ENCODE data around the gene FAM20A.

The FAM20A gene

DNA sequence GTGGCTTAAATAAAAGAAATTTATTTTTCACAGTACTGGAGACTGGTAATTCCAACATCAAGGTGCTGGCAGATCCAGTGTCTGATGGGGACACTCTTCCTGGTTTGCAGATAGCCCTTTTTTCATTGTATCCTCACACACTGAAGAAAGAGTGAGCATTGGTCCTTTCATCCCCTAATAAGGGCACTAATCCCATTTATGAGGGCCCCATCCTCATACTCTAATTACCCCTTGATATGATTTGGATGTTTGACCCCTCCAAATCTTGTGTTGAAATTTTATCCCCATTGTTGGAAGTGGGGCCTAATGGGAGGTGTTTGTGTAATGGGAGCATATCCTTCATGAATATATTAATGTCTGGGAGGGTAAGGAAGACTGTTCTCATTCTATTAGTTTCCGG lies 9.4 kb upstream of the FAM20A start:
- no peak for DNase-seq (ENCODE audit: low read depth in 1 of 2, low spot score in 1 of 2)

- no peak for DNase-seq (ENCODE audit: low read depth in 1 of 2, low spot score in 1 of 2)
These were observed 7.5 kb upstream of the FAM20A start for GRCh38 chr17:68608515-68609130.

- no peak for DNase-seq (ENCODE audit: low read depth in 1 of 2, low spot score in 1 of 2)
These were observed 5.5 kb upstream of the FAM20A start for GRCh38 chr17:68606451-68607307.

- no peak for DNase-seq (ENCODE audit: low read depth in 1 of 2, low spot score in 1 of 2)
These were observed 4.7 kb upstream of the FAM20A start for GRCh38 chr17:68605914-68606313.

- DNase-seq (ENCODE audit: low read depth in 1 of 2, low spot score in 1 of 2): no peak
These were observed 2.5 kb upstream of the FAM20A start for GRCh38 chr17:68603656-68604055.

DNA sequence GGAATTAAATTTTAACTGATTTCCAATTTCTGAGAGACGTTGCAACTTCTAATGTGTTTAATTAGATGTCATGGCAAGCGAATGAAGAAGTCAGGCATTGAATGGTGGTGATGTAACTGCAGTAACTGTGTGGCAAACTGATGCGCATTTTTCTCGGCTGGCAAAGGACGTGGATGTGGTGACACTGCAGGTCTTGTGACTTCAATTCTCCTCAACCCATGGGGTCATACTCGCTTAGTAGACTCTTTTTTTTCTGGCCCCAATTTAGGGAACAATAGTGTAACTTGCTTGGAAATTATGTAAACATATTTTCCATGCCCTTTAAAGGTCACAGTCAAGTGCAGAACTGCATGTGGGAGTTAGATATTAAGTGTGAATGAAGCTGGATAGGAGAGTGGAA lies 1.9 kb upstream of the FAM20A start:
- no peak for DNase-seq (ENCODE audit: low read depth in 1 of 2, low spot score in 1 of 2)

DNA sequence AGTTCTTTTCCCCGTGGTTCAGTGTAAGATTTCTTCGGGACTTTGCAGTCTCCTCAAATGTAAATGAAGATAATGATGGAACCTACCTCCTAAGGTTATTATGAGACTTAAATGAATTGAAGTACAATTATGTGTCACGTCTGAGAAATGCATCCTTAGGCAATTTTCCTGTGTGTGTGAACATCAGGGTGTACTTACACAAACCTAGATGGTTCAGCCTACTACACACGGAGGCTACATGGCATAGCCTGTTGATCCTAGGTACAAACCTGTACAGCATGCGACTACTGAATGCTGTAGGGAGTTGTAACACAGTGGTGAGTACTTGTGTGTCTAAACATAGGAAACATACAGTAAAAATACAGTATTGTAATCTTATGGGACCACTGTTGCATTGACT lies 1.1 kb upstream of the FAM20A start:
- DNase-seq (ENCODE audit: low read depth in 1 of 2, low spot score in 1 of 2): no peak

GRCh38 chr17:68601565-68602288 lies 560 bp upstream of the FAM20A start:
- DNase-seq (ENCODE audit: low read depth in 1 of 2, low spot score in 1 of 2): no peak

- DNase-seq (ENCODE audit: low read depth in 1 of 2, low spot score in 1 of 2): no peak
These were observed 868 bp downstream of the FAM20A start for GRCh38 chr17:68600067-68600930.

- DNase-seq (ENCODE audit: low read depth in 1 of 2, low spot score in 1 of 2): no peak
These were observed 1.6 kb downstream of the FAM20A start for GRCh38 chr17:68599552-68600066.

DNA sequence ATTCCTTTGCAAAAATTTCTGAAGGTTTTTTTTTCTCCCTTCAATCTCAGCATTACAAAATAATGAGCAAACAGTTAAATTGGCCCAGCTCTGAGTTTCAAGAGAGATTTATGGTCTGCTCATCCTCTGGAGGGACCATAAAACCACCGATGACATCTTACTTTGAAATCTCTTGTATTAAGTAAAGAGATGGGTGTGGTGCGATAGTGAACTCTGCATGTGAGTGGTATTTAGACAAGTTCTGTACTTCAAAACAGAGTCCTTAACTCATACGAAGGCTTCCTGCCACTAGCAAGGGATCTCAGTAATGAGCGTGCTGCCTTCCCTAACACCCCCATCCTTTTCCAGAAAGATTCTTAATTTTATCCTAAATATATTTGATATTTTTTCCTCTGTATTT lies 2.1 kb downstream of the FAM20A start:
- no peak for DNase-seq (ENCODE audit: low read depth in 1 of 2, low spot score in 1 of 2)

GRCh38 chr17:68598545-68598961 lies 2.6 kb downstream of the FAM20A start:
- DNase-seq (ENCODE audit: low read depth in 1 of 2, low spot score in 1 of 2): no peak

DNA sequence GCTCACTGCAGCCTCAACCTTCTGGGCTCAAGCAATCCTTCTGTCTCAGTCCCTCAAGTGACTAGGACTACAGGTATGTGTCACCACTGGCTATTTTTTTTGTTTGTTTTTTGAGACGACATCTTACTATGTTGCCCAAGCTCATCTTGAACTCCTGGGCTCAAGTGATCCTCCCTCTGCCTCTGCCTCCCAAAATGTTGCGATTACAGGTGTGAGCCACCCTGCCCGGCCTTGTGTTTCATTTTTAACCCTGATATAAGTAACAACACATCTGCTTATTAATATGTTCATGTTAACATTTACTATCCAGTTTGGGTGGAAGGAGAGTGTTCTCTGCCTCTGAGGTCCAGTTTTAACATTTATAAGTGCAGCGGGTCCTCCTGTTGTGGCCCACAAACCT lies 3.1 kb downstream of the FAM20A start:
- no peak for DNase-seq (ENCODE audit: low read depth in 1 of 2, low spot score in 1 of 2)

DNA sequence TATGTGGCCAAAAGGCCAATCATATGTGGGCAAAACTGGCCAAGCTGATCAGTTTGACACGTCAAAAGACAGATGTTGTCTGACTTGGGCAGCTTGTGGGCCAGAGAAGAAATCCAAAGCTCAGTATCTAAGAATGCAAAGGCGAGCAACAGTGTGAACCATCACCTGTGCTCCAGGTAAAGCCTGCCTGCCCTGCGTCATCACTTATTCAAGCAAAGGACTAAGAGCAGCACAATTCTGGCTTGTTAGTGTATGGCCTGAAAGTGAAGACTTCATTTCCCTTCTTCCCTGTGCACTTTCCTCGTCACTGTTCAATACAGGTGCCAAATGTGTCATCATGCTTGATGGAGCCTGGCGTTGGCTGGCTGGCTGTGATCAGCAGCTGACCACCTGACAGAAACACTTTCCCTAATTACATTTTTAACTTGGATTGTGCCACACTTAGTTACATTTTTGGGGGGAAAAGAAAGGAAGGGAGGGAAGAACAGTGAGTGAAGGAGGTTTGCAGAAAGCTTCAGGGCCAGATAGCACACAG lies 4.7 kb downstream of the FAM20A start:
- DNase-seq (ENCODE audit: low read depth in 1 of 2, low spot score in 1 of 2): no peak

- DNase-seq (ENCODE audit: low read depth in 1 of 2, low spot score in 1 of 2): no peak
These were observed 5.2 kb downstream of the FAM20A start for GRCh38 chr17:68595986-68596385.

- DNase-seq (ENCODE audit: low read depth in 1 of 2, low spot score in 1 of 2): no peak
These were observed 5.7 kb downstream of the FAM20A start for GRCh38 chr17:68595496-68595895.

DNA sequence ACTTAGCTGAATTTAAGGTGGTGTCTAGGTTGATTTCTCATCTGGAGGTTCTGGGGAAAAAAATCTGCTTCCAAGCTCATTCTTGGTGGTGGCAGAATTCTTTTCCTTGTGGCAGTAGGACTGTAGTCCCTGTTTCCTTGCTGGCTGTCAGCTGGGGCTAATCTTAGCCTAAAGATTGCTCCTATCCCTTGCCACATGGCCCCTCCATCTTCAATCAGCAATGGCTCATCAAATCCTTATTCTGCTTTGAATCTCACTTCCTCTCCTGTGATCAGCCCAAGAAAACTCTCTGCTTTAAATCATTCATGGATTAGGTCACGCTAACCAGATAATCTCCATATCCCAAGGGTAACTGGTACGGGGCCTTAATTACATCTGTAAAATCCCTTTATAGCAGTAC lies 6.6 kb downstream of the FAM20A start:
- DNase-seq (ENCODE audit: low read depth in 1 of 2, low spot score in 1 of 2): no peak

GRCh38 chr17:68592682-68593641 lies 8.2 kb downstream of the FAM20A start:
- no peak for DNase-seq (ENCODE audit: low read depth in 1 of 2, low spot score in 1 of 2)

DNA sequence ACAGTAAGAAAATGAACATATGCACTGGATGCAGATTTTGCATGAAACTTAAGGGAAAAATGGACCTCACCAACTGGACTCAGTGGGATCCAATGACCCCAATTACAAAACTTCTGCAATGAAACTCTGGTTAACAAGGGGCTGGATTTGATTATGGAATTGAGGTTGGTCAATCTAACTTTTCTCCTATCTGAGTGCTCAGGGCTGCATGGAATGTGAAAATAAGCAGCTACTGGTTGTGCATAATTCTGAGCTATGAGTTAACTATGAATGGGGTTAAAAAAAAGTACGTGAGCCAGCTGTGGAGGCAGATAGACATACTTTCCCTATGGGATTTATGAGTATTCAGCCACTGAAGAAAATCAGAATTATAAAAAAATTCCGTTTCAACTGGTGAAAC lies 9.2 kb downstream of the FAM20A start:
- DNase-seq (ENCODE audit: low read depth in 1 of 2, low spot score in 1 of 2): no peak

DNA sequence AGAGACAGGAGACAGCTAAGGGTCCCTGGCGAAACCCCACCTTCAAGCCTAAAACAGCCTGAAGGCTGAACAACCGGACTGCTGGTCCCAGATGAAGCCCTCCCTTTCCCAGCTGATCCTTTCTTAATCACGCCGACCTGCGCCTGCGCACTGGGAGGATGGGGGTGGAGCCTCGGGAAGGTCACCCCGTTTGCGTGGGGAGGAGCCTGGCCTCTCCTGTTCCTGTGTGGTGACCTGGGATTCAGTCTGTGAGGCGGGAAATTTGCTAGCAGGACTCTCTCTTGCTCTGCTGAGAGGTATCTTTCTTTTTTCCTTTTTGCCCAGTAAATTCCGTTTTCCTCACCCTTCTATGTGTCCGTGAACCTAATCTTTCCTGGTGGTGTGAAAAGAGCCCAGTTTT lies 9.6 kb downstream of the FAM20A start:
- no peak for DNase-seq (ENCODE audit: low read depth in 1 of 2, low spot score in 1 of 2)
